AG09319 (cell line): Measurements from ENCODE around the gene MAS1L.

ENCODE experiments used
- DNase-seq: peaks from one replicate; pipeline ENCODE4 v3.0.0-alpha.2; 2010; ENCODE audit warnings: low read depth; ENCODE audit errors: extremely low read depth
- TF ChIP-seq, protein P1 (sequence below): IDR thresholded peaks from 2 replicates; pipeline ENCODE4 v1.5.1; 2011; ENCODE audit warnings: low read depth, mild to moderate bottlenecking, inconsistent platforms, low read length, moderate library complexity

MAS1L gene

GRCh38 chr6:29509711-29510110 lies 22.0 kb upstream of the MAS1L start:
- TF ChIP-seq, protein P1, sequence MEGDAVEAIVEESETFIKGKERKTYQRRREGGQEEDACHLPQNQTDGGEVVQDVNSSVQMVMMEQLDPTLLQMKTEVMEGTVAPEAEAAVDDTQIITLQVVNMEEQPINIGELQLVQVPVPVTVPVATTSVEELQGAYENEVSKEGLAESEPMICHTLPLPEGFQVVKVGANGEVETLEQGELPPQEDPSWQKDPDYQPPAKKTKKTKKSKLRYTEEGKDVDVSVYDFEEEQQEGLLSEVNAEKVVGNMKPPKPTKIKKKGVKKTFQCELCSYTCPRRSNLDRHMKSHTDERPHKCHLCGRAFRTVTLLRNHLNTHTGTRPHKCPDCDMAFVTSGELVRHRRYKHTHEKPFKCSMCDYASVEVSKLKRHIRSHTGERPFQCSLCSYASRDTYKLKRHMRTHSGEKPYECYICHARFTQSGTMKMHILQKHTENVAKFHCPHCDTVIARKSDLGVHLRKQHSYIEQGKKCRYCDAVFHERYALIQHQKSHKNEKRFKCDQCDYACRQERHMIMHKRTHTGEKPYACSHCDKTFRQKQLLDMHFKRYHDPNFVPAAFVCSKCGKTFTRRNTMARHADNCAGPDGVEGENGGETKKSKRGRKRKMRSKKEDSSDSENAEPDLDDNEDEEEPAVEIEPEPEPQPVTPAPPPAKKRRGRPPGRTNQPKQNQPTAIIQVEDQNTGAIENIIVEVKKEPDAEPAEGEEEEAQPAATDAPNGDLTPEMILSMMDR = no peak
- no peak for DNase-seq

GRCh38 chr6:29509239-29509638 lies 21.5 kb upstream of the MAS1L start:
- no peak for DNase-seq
- TF ChIP-seq, protein P1 = no peak

- TF ChIP-seq, protein P1 = no peak
- no peak for DNase-seq
Measured at GRCh38 chr6:29507319-29507718, 19.6 kb upstream of the MAS1L start.

GRCh38 chr6:29506446-29507067 lies 18.8 kb upstream of the MAS1L start:
- TF ChIP-seq, protein P1 = no peak
- no peak for DNase-seq

GRCh38 chr6:29505808-29506207 lies 18.1 kb upstream of the MAS1L start:
- DNase-seq = no peak

DNA sequence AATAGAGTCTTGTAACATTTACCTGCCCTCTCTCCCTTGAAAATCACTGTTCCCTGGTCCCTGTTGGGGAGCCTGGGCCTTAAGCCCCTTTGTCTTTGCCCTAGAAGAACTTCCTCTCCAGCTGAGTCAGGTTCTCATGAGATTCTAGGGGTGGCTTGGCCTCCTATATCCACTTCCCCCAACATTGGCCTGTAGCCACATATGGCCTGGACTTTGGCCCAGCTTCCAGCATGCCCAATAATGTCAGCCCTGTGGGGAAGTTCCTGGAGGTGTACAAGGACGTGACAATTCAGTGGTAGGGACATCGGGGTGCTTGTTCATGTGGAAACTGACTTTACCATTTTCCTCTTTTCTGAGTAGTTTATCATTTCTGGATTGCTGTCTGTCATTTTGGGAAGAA lies 17.2 kb upstream of the MAS1L start:
- DNase-seq = no peak

More at GRCh38 chr6:29505808-29506207, 18.1 kb upstream of the MAS1L start:
- TF ChIP-seq, protein P1 = no peak

GRCh38 chr6:29502597-29502996 lies 14.8 kb upstream of the MAS1L start:
- no peak for DNase-seq
- TF ChIP-seq, protein P1 = no peak

More for the DNA sequence above, 17.2 kb upstream of the MAS1L start:
- TF ChIP-seq, protein P1 = no peak
